Natural killer cell (primary cell): ENCODE data around the gene CNKSR1. TPM values are rescaled to one million over a fixed set of nuclear protein-coding genes. Genes with fewer than 3 reads are reported as not detected.
A peak's percentile ranks its signal among the peaks of the same experiment; 100 is the strongest.

ENCODE experiments used
- ATAC-seq, 3 donors: fragments of 150-1000 bp in 2 of 3; fragments of 200-7000 bp in 1 of 3; cut with Tn5 transposase; 1 replicate in 1 of 3; 2 replicates in 2 of 3; pipeline ENCODE4 v1.10.0; 2021; ENCODE audit warnings: mild to moderate bottlenecking in 2 of 3, moderate library complexity in 2 of 3
- DNase-seq, 2 donors: peaks; one replicate each; pipeline versions ENCODE4 v3.0.0 to v3.0.0-alpha.2; 2013 to 2021; ENCODE audit warnings: mixed read lengths in 1 of 2
- H3K27ac ChIP-seq: one replicate; pipeline ENCODE4 v1.5.1; 2013; ENCODE audit warnings: mild to moderate bottlenecking, low read length
- H3K27me3 ChIP-seq: one replicate; pipeline ENCODE4 v1.6.1; 2013; ENCODE audit warnings: low read length; ENCODE audit not compliant: control insufficient read depth, insufficient read depth
- H3K36me3 ChIP-seq: one replicate; pipeline ENCODE4 v1.6.1; 2013; ENCODE audit warnings: low read length; ENCODE audit not compliant: control insufficient read depth, insufficient read depth
- H3K4me1 ChIP-seq: one replicate; pipeline ENCODE4 v1.6.1; 2013; ENCODE audit warnings: low read length; ENCODE audit not compliant: control insufficient read depth, insufficient read depth
- H3K4me3 ChIP-seq: one replicate; pipeline ENCODE4 v1.5.1; 2013; ENCODE audit warnings: low read length
- H3K9me3 ChIP-seq: one replicate; pipeline ENCODE4 v1.6.1; 2013; ENCODE audit warnings: low read length; ENCODE audit not compliant: control insufficient read depth, insufficient read depth
- H3K27ac Mint-ChIP-seq, 2 donors: one replicate each; pipeline ENCODE4 v1.8.0; 2022; ENCODE audit warnings: mild to moderate bottlenecking in 2 of 2, mixed read lengths in 2 of 2, moderate library complexity in 1 of 2
- H3K27me3 Mint-ChIP-seq, 2 donors: one replicate each; pipeline ENCODE4 v1.8.0; 2022; ENCODE audit warnings: low read depth in 2 of 2, mixed read lengths in 2 of 2
- H3K36me3 Mint-ChIP-seq: one replicate; pipeline ENCODE4 v1.8.0; 2022; ENCODE audit warnings: mixed read lengths
- H3K4me1 Mint-ChIP-seq, 2 donors: one replicate each; pipeline ENCODE4 v1.8.0; 2022; ENCODE audit warnings: mixed read lengths in 2 of 2
- H3K4me3 Mint-ChIP-seq: one replicate; pipeline ENCODE4 v1.8.0; 2022; ENCODE audit warnings: mild to moderate bottlenecking, moderate library complexity, mixed read lengths
- H3K9me3 Mint-ChIP-seq, 2 donors: one replicate each; pipeline ENCODE4 v1.8.0; 2022; ENCODE audit warnings: mixed read lengths in 2 of 2
- CTCF ChIP-seq: fragments of 200-600 bp; IDR thresholded peaks from one replicate; pipeline ENCODE4 v1.8.0; 2022; ENCODE audit warnings: antibody characterized with exemption
- WGBS: methylation state at CpG from one replicate; pipeline ENCODE4 v1.1.7; 2013; ENCODE audit warnings: missing lambda C conversion rate; ENCODE audit not compliant: insufficient coverage; 5-methylcytosine and 5-hydroxymethylcytosine counted together
- intact Hi-C: fragments of 100-400 bp; cut with micrococcal nuclease; formaldehyde crosslinking; loops from one replicate; pipeline ENCODE4 v1.14.2; 2022
- total RNA-seq, 4 donors: library from RNA; stranded (reverse); fragments of 120-200 nt in 1 of 4; gene quantifications; one replicate each; pipeline versions ENCODE4 v1.2.3 to v1.2.4, GENCODE V29; 2013 to 2022

Gene CNKSR1
- total RNA-seq, 3 donors from 2014 or later (not counting 1 experiment from before 2014, with no cell fraction given) = 0.89 to 1.9 (median 1.0) TPM

- Histone ChIP-seq H3K27me3 (peaks cover 8% of the 10 kb centered on the region), H3K36me3 (no peaks in the 10 kb centered on the region), H3K9me3 (no peaks in the 10 kb centered on the region), H3K27ac (peak within 1 kb of the TSS; percentile 10), H3K4me3 (peak within 1 kb of the TSS; percentile 60), H3K4me1 (peaks cover 30% of the 10 kb centered on the region)
- no peak for TF ChIP-seq CTCF
- peak within 1 kb of the TSS; percentile 84 for H3K4me3 Mint-ChIP-seq
- H3K27me3 Mint-ChIP-seq = peaks cover 0 to 17% of the 10 kb centered on the region in 2 donors
- intact Hi-C loops = loop anchor here (1.0 to 10.0 kb wide), 3 partner anchors 64 to 226 kb away; partner anchors contain the start of gene CEP85
- H3K9me3 Mint-ChIP-seq = no peaks in the 10 kb centered on the region
- peaks cover 0 to 25% of the 10 kb centered on the region in 2 donors for H3K4me1 Mint-ChIP-seq
- 94% methylated on average over 5 of the region's 5 CpGs for WGBS
- ATAC-seq = no peak
- H3K27ac Mint-ChIP-seq = peak within 1 kb of the TSS; percentile 66 to 92
- no peak for DNase-seq
- H3K36me3 Mint-ChIP-seq = no peaks in the 10 kb centered on the region
These were observed 8.7 kb upstream of the CNKSR1 start, which contains the start of gene C1orf232 for GRCh38 chr1:26168410-26169197. C1orf232 (minus strand) TSS chr1:26168963; CDS start chr1:26168499, 464 bp downstream.

- WGBS = 89% methylated on average over 4 of the region's 4 CpGs
- peaks cover 0 to 25% of the 10 kb centered on the region in 2 donors for H3K4me1 Mint-ChIP-seq
- H3K27ac Mint-ChIP-seq = peak overlapping the region; percentile 66 to 92
- ATAC-seq (no peak), DNase-seq (no peak)
- H3K4me3 Mint-ChIP-seq = peak overlapping the region; percentile 60
- H3K27ac ChIP-seq = no peak overlapping the region
- H3K36me3 ChIP-seq = no peaks in the 10 kb centered on the region
- H3K9me3 Mint-ChIP-seq = no peaks in the 10 kb centered on the region
- peak overlapping the region; percentile 60 for H3K4me3 ChIP-seq
- no peaks in the 10 kb centered on the region for H3K36me3 Mint-ChIP-seq
- intact Hi-C loops = loop anchor here (1.0 to 10.0 kb wide), 3 partner anchors 63 to 226 kb away; partner anchors contain the start of gene CEP85
- peaks cover 5% of the 10 kb centered on the region for H3K27me3 ChIP-seq
- TF ChIP-seq CTCF = no peak
- H3K4me1 ChIP-seq = peaks cover 25% of the 10 kb centered on the region
- H3K27me3 Mint-ChIP-seq = peaks cover 0 to 15% of the 10 kb centered on the region in 2 donors
- H3K9me3 ChIP-seq = no peaks in the 10 kb centered on the region
These were observed 8.1 kb upstream of the CNKSR1 start for GRCh38 chr1:26169198-26169554.

- DNase-seq = peak; percentile 90 to 92
- H3K4me3 ChIP-seq = peak within 1 kb of the TSS; percentile 60
- H3K4me3 Mint-ChIP-seq = peak within 1 kb of the TSS; percentile 84
- peaks cover 0 to 21% of the 10 kb centered on the region in 2 donors for H3K4me1 Mint-ChIP-seq
- TF ChIP-seq CTCF = peak; percentile 83
- H3K27me3 Mint-ChIP-seq = peaks cover 0 to 12% of the 10 kb centered on the region in 2 donors
- no peaks in the 10 kb centered on the region for H3K9me3 ChIP-seq
- no peaks in the 10 kb centered on the region for H3K9me3 Mint-ChIP-seq
- no peaks in the 10 kb centered on the region for H3K27me3 ChIP-seq
- peak within 1 kb of the TSS; percentile 66 to 92 for H3K27ac Mint-ChIP-seq
- intact Hi-C loops = loop anchor here (1.0 to 10.0 kb wide), 3 partner anchors 62 to 225 kb away; partner anchors contain the start of gene CEP85
- peak; percentile 94 to 96 (median 96) for ATAC-seq
- no peaks in the 10 kb centered on the region for H3K36me3 ChIP-seq
- under 1% methylated on average over 74 of the region's 76 CpGs for WGBS
- H3K36me3 Mint-ChIP-seq = no peaks in the 10 kb centered on the region
- peaks cover 18% of the 10 kb centered on the region for H3K4me1 ChIP-seq
- peak within 1 kb of the TSS; percentile 10 for H3K27ac ChIP-seq
These were observed 7.4 kb upstream of the CNKSR1 start, which contains the start of gene ZNF593 for GRCh38 chr1:26169669-26170471. ZNF593 (plus strand) TSS chr1:26169908; CDS start chr1:26169984, 76 bp downstream.
